Heart left ventricle (tissue), 16 donors: Measurements from ENCODE around the gene GLRA1. TPM values are rescaled to one million over a fixed set of nuclear protein-coding genes. Genes with fewer than 3 reads are reported as not detected.

ENCODE experiments used
- ATAC-seq, 4 donors: fragments of 200-7000 bp; cut with Tn5 transposase; one replicate each; pipeline ENCODE4 v1.9.1; 2020 to 2022; ENCODE audit warnings: moderate library complexity in 4 of 4, mild to moderate bottlenecking in 3 of 4, moderate number of reproducible peaks in 1 of 4
- DNase-seq, 5 donors: peaks; one replicate each; pipeline ENCODE4 v3.0.0-alpha.2; 2020
- H3K27ac ChIP-seq, 12 donors: fragments of 200-600 bp; sonication (generic) in 4 of 12; one replicate each; pipeline versions ENCODE4 v1.5.0 to v1.8.0; 2016 to 2022; ENCODE audit warnings: mild to moderate bottlenecking in 2 of 12
- H3K27me3 ChIP-seq, 9 donors: fragments of 200-600 bp; sonication (generic) in 2 of 9; one replicate each; pipeline versions ENCODE4 v1.5.1 to v1.8.0; 2016 to 2022; ENCODE audit warnings: mild to moderate bottlenecking in 3 of 9
- H3K36me3 ChIP-seq, 9 donors: fragments of 200-600 bp; sonication (generic) in 2 of 9; one replicate each; pipeline versions ENCODE4 v1.5.0 to v1.8.0; 2018 to 2022; ENCODE audit warnings: mild to moderate bottlenecking in 2 of 9
- H3K4me1 ChIP-seq, 12 donors: fragments of 200-600 bp; sonication (generic) in 4 of 12; one replicate each; pipeline versions ENCODE4 v1.5.0 to v1.8.0; 2016 to 2022; ENCODE audit warnings: mild to moderate bottlenecking in 3 of 12
- H3K4me3 ChIP-seq, 12 donors: fragments of 200-600 bp; sonication (generic) in 4 of 12; one replicate each; pipeline versions ENCODE4 v1.5.0 to v1.8.0; 2017 to 2022; ENCODE audit warnings: mild to moderate bottlenecking in 9 of 12, moderate library complexity in 4 of 12
- H3K9me3 ChIP-seq, 12 donors: fragments of 200-600 bp; sonication (generic) in 4 of 12; one replicate each; pipeline versions ENCODE4 v1.5.0 to v1.8.0; 2016 to 2022; ENCODE audit warnings: mild to moderate bottlenecking in 1 of 12
- POLR2A ChIP-seq, 2 donors: fragments of 450-650 bp; IDR thresholded peaks; one replicate each; pipeline ENCODE4 v1.6.1; 2017; ENCODE audit warnings: antibody characterized with exemption in 2 of 2, mild to moderate bottlenecking in 2 of 2, moderate library complexity in 2 of 2
- WGBS, 4 donors: extraction: QIAGEN DNeasy Blood & Tissue Kit in 2 of 4; methylation state at CpG; one replicate each; pipeline versions ENCODE4 v1.1.5 to v1.1.7; 2013 to 2018; 5-methylcytosine and 5-hydroxymethylcytosine counted together
- intact Hi-C, 10 donors: fragments of 100-400 bp; cut with DNase I; formaldehyde crosslinking; loops; one replicate each; pipeline versions ENCODE4 v1.11.1 to v1.14.2; 2022
- polyA plus RNA-seq, 2 donors: library from polyadenylated mRNA; stranded (reverse); fragments of 200-250 nt; gene quantifications; one replicate each; pipeline ENCODE4 v1.2.3, GENCODE V29; 2013
- total RNA-seq, 9 donors: library from RNA; depleted of rRNA in 2 of 9; stranded (reverse); fragments of >200 nt in 2 of 9; fragmentation: NEBNext Ultra II Directional in 3 of 9; extraction: Animal tissue kit (Norgen Biotek cat#: 25700) in 3 of 9; gene quantifications; one replicate each; pipeline versions ENCODE4 v1.1.0 to v1.2.4, GENCODE V29; 2016 to 2023
- TF ChIP-seq, protein P1 (sequence below), 12 donors: fragments of 200-600 bp; sonication (generic) in 4 of 12; IDR thresholded peaks; one replicate each; pipeline versions ENCODE4 v1.5.0 to v1.8.0; 2018 to 2022; ENCODE audit warnings: antibody characterized with exemption in 12 of 12, mild to moderate bottlenecking in 5 of 12
- donor health status: ischemic (EF 13 %, LVEDD 7.1; RV severe dilation, severe dysfunction).
- donor health status: healthy with polysubstance abuse.
- donor health status: DM: no; HTN: yes; CAD: no.
- donor health status: DM: no; HTN: no; CAD: no.
- donor health status: ischemic (EF 25% LVEDD 6.9; RV normal size, moderate dysfunction).
- donor health status: ischemic (EF 25% LVEDD 5.7; RV mildly dilated, moderate dysfunction).
- donor health status: healthy.
- donor health status: DM: yes; HTN: yes; CAD: no.
- donor health status: ischemic (EF 35%, LVEDD 5.7; RV mildly dilated, moderate dysfunction).
- donor health status: nonischemic (EF 11% LVEDD 7.7; RV severe dilation, severe dysfunction).
- donor health status: DM: yes; HTN: yes; CAD: no.
- donor health status: PGD.
- donor health status: ischemic (EF 29% LVEDD 5.4; RV normal size, mild dysfunction).
- donor health status: nonischemic (EF 23%, LVEDD 6.1; RV moderate dilation, normal function).

GLRA1 gene
- total and polyA plus RNA-seq, 11 donors: not detected

DNA sequence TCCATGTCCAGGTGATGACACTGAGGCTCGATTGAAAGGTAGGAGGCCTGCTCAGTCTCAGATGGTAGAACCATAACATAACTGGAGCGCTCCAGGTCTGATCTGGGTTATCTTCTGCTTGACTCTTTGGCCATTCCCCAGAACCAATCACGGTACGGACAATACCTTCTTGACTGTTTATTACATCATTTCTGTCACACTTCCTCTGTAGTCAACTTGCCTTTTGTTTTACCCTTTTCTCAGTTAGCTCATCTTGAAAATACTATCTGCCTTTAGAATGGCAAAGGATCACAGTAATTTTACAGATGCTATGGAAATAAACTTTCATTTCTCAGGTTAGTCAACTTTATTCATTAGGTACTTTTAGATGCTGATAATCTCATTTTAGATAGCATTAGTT is 22.4 kb downstream of the GLRA1 start:
- Histone ChIP-seq H3K36me3 (no peaks in the 10 kb centered on the region), H3K27me3 (no peaks in the 10 kb centered on the region), H3K27ac (no peak overlapping the region), H3K9me3 (no peaks in the 10 kb centered on the region), H3K4me3 (no peak overlapping the region), H3K4me1 (peaks cover 0 to 14% (median 2%) of the 10 kb centered on the region in 12 donors)
- ATAC-seq (no peak), DNase-seq (no peak)
- intact Hi-C loops: no loop called here
- WGBS, 4 donors: 66 to 77% (median 73%) methylated on average over 4 of the region's 4 CpGs
- no peak for TF ChIP-seq POLR2A (IDR thresholded peaks at IDR 0.05)
- TF ChIP-seq, protein P1, sequence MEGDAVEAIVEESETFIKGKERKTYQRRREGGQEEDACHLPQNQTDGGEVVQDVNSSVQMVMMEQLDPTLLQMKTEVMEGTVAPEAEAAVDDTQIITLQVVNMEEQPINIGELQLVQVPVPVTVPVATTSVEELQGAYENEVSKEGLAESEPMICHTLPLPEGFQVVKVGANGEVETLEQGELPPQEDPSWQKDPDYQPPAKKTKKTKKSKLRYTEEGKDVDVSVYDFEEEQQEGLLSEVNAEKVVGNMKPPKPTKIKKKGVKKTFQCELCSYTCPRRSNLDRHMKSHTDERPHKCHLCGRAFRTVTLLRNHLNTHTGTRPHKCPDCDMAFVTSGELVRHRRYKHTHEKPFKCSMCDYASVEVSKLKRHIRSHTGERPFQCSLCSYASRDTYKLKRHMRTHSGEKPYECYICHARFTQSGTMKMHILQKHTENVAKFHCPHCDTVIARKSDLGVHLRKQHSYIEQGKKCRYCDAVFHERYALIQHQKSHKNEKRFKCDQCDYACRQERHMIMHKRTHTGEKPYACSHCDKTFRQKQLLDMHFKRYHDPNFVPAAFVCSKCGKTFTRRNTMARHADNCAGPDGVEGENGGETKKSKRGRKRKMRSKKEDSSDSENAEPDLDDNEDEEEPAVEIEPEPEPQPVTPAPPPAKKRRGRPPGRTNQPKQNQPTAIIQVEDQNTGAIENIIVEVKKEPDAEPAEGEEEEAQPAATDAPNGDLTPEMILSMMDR (IDR thresholded peaks at IDR 0.05): no peak

- H3K27ac ChIP-seq: no peak overlapping the region
- H3K27me3 ChIP-seq: no peaks in the 10 kb centered on the region
- no peak overlapping the region for H3K4me3 ChIP-seq
- TF ChIP-seq POLR2A (IDR thresholded peaks at IDR 0.05): no peak
- TF ChIP-seq, protein P1 (IDR thresholded peaks at IDR 0.05): no peak
- no peaks in the 10 kb centered on the region for H3K9me3 ChIP-seq
- DNase-seq (no peak), ATAC-seq (no peak)
- H3K36me3 ChIP-seq: no peaks in the 10 kb centered on the region
- intact Hi-C loops: no loop called here
- peaks cover 0 to 19% (median 2%) of the 10 kb centered on the region in 12 donors for H3K4me1 ChIP-seq
Observed at GRCh38 chr5:151901611-151902010, 23.0 kb downstream of the GLRA1 start.

- no peak for TF ChIP-seq POLR2A (IDR thresholded peaks at IDR 0.05)
- TF ChIP-seq, protein P1 (IDR thresholded peaks at IDR 0.05): no peak
- Histone ChIP-seq H3K27ac (no peak overlapping the region), H3K4me3 (no peak overlapping the region), H3K27me3 (no peaks in the 10 kb centered on the region), H3K9me3 (no peaks in the 10 kb centered on the region), H3K4me1 (peaks cover 0 to 21% (median 2%) of the 10 kb centered on the region in 12 donors), H3K36me3 (no peaks in the 10 kb centered on the region)
- DNase-seq (no peak), ATAC-seq (no peak)
- 52 to 62% (median 58%) methylated on average over 3 of the region's 3 CpGs for WGBS, 4 donors
- intact Hi-C loops: no loop called here
Observed at GRCh38 chr5:151900891-151901290, 23.8 kb downstream of the GLRA1 start.

GRCh38 chr5:151899399-151899798 is 25.3 kb downstream of the GLRA1 start:
- H3K27ac ChIP-seq: no peak overlapping the region
- no peaks in the 10 kb centered on the region for H3K36me3 ChIP-seq
- intact Hi-C loops: no loop called here
- H3K4me3 ChIP-seq: no peak overlapping the region
- no peak for DNase-seq
- H3K4me1 ChIP-seq: peaks cover 0 to 15% (median 2%) of the 10 kb centered on the region in 12 donors
- no peaks in the 10 kb centered on the region for H3K9me3 ChIP-seq
- H3K27me3 ChIP-seq: no peaks in the 10 kb centered on the region
- no peak for ATAC-seq
- 54 to 63% (median 57%) methylated on average over 2 of the region's 2 CpGs for WGBS, 4 donors
- TF ChIP-seq, protein P1 (IDR thresholded peaks at IDR 0.05): no peak
- TF ChIP-seq POLR2A (IDR thresholded peaks at IDR 0.05): no peak
